Measurements from ENCODE around the gene DKKL1. TPM values are rescaled to one million over a fixed set of nuclear protein-coding genes. Genes with fewer than 3 reads are reported as not detected.

Gene DKKL1
- total and polyA plus RNA-seq, 3 donors from 2014 or later: 145 to 487 (median 190) TPM

DNA sequence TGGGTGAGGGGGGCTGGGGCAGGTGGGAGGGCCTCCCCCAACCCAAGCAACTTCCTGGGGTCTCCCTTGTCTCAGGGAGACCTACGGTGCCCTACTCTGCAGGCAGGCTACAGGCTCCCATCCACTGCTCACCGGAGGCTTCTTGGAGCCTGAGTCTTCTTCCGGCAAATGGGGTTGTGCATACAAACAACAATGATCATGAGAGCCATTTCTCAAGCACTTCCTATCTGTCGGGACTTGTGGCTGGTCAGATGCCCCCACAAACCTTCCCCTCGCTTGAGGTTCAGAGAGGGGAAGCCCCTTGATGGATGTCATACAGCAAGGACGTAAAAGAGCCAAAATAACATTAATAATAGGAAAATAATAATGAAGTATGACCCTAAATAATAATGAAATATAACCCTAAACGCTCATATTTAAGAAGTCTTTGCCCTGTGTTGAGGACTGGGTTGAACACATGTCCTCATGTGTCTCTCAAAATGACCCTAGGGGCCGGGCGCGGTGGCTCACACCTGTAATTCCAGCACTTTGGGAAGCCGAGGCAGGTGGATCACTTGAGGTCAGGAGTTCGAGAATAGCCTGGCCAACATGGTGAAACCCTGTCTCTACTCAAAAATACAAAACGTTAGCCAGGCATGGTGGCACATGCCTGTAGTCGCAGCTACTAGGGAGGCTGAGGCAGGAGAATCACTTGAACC is 27.7 kb upstream of the DKKL1 start:
- no peaks in the 10 kb centered on the region for H3K27me3 ChIP-seq
- no peak overlapping the region for H3K4me3 ChIP-seq
- no peaks in the 10 kb centered on the region for H3K36me3 ChIP-seq (ENCODE audit: low read depth, missing control alignments)
- peaks cover 8% of the 10 kb centered on the region for H3K4me1 ChIP-seq
- H3K27ac ChIP-seq: no peak overlapping the region
- no peak for DNase-seq
- H3K9me3 ChIP-seq: no peaks in the 10 kb centered on the region
- 88 to 91% methylated on average over 14 of the region's 14 CpGs for WGBS, 2 donors
- intact Hi-C loops (cut with DNase I; ENCODE audit: low total_unique reads): no loop called here
- TF ChIP-seq POLR2A (IDR thresholded peaks at IDR 0.05): no peak
- TF ChIP-seq, protein P1, sequence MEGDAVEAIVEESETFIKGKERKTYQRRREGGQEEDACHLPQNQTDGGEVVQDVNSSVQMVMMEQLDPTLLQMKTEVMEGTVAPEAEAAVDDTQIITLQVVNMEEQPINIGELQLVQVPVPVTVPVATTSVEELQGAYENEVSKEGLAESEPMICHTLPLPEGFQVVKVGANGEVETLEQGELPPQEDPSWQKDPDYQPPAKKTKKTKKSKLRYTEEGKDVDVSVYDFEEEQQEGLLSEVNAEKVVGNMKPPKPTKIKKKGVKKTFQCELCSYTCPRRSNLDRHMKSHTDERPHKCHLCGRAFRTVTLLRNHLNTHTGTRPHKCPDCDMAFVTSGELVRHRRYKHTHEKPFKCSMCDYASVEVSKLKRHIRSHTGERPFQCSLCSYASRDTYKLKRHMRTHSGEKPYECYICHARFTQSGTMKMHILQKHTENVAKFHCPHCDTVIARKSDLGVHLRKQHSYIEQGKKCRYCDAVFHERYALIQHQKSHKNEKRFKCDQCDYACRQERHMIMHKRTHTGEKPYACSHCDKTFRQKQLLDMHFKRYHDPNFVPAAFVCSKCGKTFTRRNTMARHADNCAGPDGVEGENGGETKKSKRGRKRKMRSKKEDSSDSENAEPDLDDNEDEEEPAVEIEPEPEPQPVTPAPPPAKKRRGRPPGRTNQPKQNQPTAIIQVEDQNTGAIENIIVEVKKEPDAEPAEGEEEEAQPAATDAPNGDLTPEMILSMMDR (IDR thresholded peaks at IDR 0.05): no peak

DNA sequence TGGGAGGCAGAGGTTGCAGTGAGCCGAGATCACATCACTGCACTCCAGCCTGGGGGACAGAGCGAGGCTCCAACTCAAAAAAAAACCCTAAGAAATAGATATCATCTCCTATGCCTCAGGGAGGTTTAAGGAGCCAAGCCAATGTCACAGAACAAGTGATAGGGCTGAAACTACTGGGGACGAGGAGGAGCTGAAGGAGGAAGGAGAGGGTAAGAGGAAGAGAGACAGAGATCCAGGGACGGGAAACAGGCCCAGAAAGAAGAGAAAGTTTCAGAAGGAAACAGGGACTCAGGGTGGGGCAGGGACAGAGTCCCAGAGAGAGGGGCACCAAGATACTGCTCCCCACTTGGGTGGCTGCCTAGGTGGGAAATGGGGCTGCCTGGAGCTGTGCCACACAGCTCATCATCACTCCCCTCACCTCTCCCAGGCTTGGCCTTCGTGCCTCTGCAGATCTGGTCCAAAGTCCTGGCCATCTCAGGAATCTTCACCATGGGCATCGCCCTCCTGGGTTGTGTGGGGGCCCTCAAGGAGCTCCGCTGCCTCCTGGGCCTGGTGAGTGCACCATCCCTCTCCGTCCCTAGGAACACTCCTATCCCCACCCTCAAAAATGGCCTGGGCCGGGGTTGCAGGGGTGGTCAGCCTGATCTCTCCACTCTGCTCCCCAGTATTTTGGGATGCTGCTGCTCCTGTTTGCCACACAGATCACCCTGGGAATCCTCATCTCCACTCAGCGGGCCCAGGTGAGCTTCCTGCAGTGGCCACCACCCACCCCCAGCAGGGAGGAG is 27.0 kb upstream of the DKKL1 start:
- peaks cover 8% of the 10 kb centered on the region for H3K4me1 ChIP-seq
- TF ChIP-seq, protein P1 (IDR thresholded peaks at IDR 0.05): no peak
- H3K36me3 ChIP-seq (ENCODE audit: low read depth, missing control alignments): no peaks in the 10 kb centered on the region
- no peak overlapping the region for H3K4me3 ChIP-seq
- no peak for DNase-seq
- intact Hi-C loops (cut with DNase I; ENCODE audit: low total_unique reads): no loop called here
- H3K9me3 ChIP-seq: no peaks in the 10 kb centered on the region
- H3K27ac ChIP-seq: no peak overlapping the region
- WGBS, 2 donors: 87 to 90% methylated on average over 10 of the region's 10 CpGs
- H3K27me3 ChIP-seq: no peaks in the 10 kb centered on the region

- Histone ChIP-seq H3K4me3 (peak overlapping the region in 1 of 2 donors; percentile 45), H3K9me3 (no peaks in the 10 kb centered on the region), H3K27me3 (no peaks in the 10 kb centered on the region), H3K4me1 (peaks cover 8% of the 10 kb centered on the region), H3K27ac (no peak overlapping the region), H3K36me3 (ENCODE audit: low read depth, missing control alignments) (no peaks in the 10 kb centered on the region)
- peak; percentile 0 for DNase-seq
- no peak for TF ChIP-seq POLR2A (IDR thresholded peaks at IDR 0.05)
- TF ChIP-seq, protein P1 (IDR thresholded peaks at IDR 0.05): no peak
- WGBS, 2 donors: 61 to 65% methylated on average over 19 of the region's 19 CpGs
- intact Hi-C loops (cut with DNase I; ENCODE audit: low total_unique reads): no loop called here
Measured at GRCh38 chr19:49337267-49338022, 26.2 kb upstream of the DKKL1 start.

GRCh38 chr19:49338023-49338677 is 25.5 kb upstream of the DKKL1 start:
- TF ChIP-seq, protein P1 (IDR thresholded peaks at IDR 0.05): no peak
- Histone ChIP-seq H3K9me3 (no peaks in the 10 kb centered on the region), H3K36me3 (ENCODE audit: low read depth, missing control alignments) (no peaks in the 10 kb centered on the region), H3K27me3 (no peaks in the 10 kb centered on the region), H3K4me1 (peaks cover 8% of the 10 kb centered on the region), H3K4me3 (peak overlapping the region in 1 of 2 donors; percentile 45), H3K27ac (no peak overlapping the region)
- DNase-seq: peak; percentile 12
- WGBS, 2 donors: 42% methylated on average over 31 to 34 of the region's 34 CpGs
- intact Hi-C loops (cut with DNase I; ENCODE audit: low total_unique reads): no loop called here
